EL (cell line): ENCODE results near the gene NFAM1.

Experiments used
- DNase-seq: peaks from one replicate; pipeline ENCODE4 v3.0.0-alpha.2; 2016

The NFAM1 gene

GRCh38 chr22:42380769-42381551 lies 51.2 kb downstream of the NFAM1 start:
- no peak for DNase-seq

- DNase-seq = no peak
Measured at GRCh38 chr22:42379966-42380537, 52.2 kb downstream of the NFAM1 start.

- DNase-seq = peak; percentile 34
Measured at GRCh38 chr22:42376711-42377554, 55.3 kb downstream of the NFAM1 start.

GRCh38 chr22:42375982-42376381 lies 56.2 kb downstream of the NFAM1 start:
- no peak for DNase-seq

- no peak for DNase-seq
Measured at GRCh38 chr22:42372976-42373375, 59.2 kb downstream of the NFAM1 start.

- DNase-seq = no peak
Measured at GRCh38 chr22:42371501-42371900, 60.7 kb downstream of the NFAM1 start.

GRCh38 chr22:42371099-42371498 lies 61.1 kb downstream of the NFAM1 start:
- no peak for DNase-seq

GRCh38 chr22:42369250-42370041 lies 62.8 kb downstream of the NFAM1 start:
- DNase-seq = peak; percentile 95

GRCh38 chr22:42368379-42369249 lies 63.6 kb downstream of the NFAM1 start:
- DNase-seq = no peak

- no peak for DNase-seq
Measured at GRCh38 chr22:42367980-42368378, 64.2 kb downstream of the NFAM1 start.

GRCh38 chr22:42366806-42367581 lies 65.2 kb downstream of the NFAM1 start:
- DNase-seq = no peak

- no peak for DNase-seq
Measured at GRCh38 chr22:42365942-42366695, 66.1 kb downstream of the NFAM1 start.

GRCh38 chr22:42365111-42365865 lies 66.9 kb downstream of the NFAM1 start:
- no peak for DNase-seq

- DNase-seq = peak; percentile 37
Measured at GRCh38 chr22:42364604-42365110, 67.5 kb downstream of the NFAM1 start.

- no peak for DNase-seq
Measured at GRCh38 chr22:42363892-42364291, 68.3 kb downstream of the NFAM1 start.

- no peak for DNase-seq
Measured at GRCh38 chr22:42361523-42361922, 70.7 kb downstream of the NFAM1 start.

- no peak for DNase-seq
Measured at GRCh38 chr22:42360348-42360747, 71.9 kb downstream of the NFAM1 start.

GRCh38 chr22:42358643-42359558 lies 73.3 kb downstream of the NFAM1 start:
- DNase-seq = no peak
